ENCODE data around the gene AKNA. TPM values are rescaled to one million over a fixed set of nuclear protein-coding genes. Genes with fewer than 3 reads are reported as not detected.
A peak's percentile ranks its signal among the peaks of the same experiment; 100 is the strongest.

AKNA gene
- total RNA-seq, 1 donor from 2014 or later = 2.6 TPM

DNA sequence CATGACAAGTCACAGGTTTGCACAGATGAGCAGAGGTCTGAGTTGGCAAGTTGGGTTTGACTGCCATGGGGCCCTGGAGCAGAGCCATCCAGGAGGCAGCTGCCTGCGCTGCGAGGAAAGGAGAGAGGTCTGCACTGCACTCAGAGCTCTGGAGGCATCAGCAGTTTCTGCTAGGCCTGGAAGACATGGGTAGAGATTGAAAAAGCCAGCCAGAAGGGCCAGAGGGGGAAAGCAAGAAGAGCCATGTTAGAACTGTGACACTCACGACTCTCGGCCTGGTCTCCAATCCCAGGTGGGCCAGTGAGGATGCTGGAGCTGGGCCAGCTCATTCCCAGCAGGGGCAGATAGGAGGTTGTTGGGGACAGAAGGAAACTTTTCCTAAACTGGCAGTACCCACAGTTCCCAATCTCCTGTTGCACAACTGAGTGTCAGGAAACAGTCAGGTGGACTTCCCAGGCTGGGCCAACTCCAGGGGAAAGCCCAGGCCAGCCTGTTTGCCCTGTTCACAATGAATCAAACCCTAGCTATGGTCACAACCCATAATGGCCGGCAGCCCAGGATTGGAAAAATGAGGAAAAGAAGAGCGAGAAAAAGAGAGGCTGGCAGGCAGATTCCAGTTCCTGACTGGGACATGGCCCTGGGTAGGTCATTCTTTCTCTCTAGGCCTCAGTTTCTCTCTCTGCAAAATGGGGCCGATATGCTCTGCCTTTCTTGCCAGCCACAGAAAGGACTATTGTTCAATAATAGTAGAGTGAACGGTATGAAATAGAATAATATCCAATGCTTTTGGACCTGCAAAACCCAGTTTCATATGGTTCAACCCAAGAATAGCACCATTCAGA lies 72.7 kb downstream of the AKNA start:
- no peak for FAIRE-seq
- H3K27me3 ChIP-seq (ENCODE audit: control insufficient read depth, insufficient read depth, low read length) = no peaks in the 10 kb centered on the region
- DNase-seq (ENCODE audit: low read depth) = peak; percentile 25
- no peak overlapping the region for H3K4me3 ChIP-seq (ENCODE audit: low read depth, low read length)
- TF ChIP-seq, protein P1, sequence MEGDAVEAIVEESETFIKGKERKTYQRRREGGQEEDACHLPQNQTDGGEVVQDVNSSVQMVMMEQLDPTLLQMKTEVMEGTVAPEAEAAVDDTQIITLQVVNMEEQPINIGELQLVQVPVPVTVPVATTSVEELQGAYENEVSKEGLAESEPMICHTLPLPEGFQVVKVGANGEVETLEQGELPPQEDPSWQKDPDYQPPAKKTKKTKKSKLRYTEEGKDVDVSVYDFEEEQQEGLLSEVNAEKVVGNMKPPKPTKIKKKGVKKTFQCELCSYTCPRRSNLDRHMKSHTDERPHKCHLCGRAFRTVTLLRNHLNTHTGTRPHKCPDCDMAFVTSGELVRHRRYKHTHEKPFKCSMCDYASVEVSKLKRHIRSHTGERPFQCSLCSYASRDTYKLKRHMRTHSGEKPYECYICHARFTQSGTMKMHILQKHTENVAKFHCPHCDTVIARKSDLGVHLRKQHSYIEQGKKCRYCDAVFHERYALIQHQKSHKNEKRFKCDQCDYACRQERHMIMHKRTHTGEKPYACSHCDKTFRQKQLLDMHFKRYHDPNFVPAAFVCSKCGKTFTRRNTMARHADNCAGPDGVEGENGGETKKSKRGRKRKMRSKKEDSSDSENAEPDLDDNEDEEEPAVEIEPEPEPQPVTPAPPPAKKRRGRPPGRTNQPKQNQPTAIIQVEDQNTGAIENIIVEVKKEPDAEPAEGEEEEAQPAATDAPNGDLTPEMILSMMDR (IDR thresholded peaks at IDR 0.05; ENCODE audit: insufficient read depth, low read length, severe bottlenecking) = no peak
- H3K36me3 ChIP-seq (ENCODE audit: control insufficient read depth, insufficient read depth, low read length) = peaks cover 5% of the 10 kb centered on the region

GRCh38 chr9:114314256-114314867 lies 73.4 kb downstream of the AKNA start:
- peaks cover 5% of the 10 kb centered on the region for H3K36me3 ChIP-seq (ENCODE audit: control insufficient read depth, insufficient read depth, low read length)
- no peak overlapping the region for H3K4me3 ChIP-seq (ENCODE audit: low read depth, low read length)
- TF ChIP-seq, protein P1 (IDR thresholded peaks at IDR 0.05; ENCODE audit: insufficient read depth, low read length, severe bottlenecking) = no peak
- no peak for FAIRE-seq
- H3K27me3 ChIP-seq (ENCODE audit: control insufficient read depth, insufficient read depth, low read length) = no peaks in the 10 kb centered on the region
- DNase-seq (ENCODE audit: low read depth) = peak; percentile 58

DNA sequence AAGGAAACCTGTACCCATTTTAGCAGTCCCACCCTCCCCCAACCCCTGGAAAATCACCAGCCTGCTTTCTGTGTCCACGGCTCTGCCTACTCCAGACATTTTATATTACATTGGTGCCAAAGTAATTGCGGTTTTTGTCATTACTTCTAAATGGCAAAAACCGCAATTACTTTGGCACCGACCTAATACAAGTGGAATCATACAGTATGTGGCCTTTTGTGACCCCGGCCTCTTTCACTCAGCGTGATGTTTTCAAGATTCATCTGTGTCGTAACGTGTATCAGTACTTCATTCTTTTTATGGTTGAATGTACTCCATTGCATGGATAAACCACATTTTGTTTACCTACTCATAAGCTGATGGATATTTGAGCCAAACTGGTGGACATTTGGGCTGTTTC lies 74.6 kb downstream of the AKNA start:
- TF ChIP-seq, protein P1 (IDR thresholded peaks at IDR 0.05; ENCODE audit: insufficient read depth, low read length, severe bottlenecking) = no peak
- DNase-seq (ENCODE audit: low read depth) = no peak
- peaks cover 10% of the 10 kb centered on the region for H3K36me3 ChIP-seq (ENCODE audit: control insufficient read depth, insufficient read depth, low read length)
- FAIRE-seq = no peak
- no peak overlapping the region for H3K4me3 ChIP-seq (ENCODE audit: low read depth, low read length)
- H3K27me3 ChIP-seq (ENCODE audit: control insufficient read depth, insufficient read depth, low read length) = no peaks in the 10 kb centered on the region

DNA sequence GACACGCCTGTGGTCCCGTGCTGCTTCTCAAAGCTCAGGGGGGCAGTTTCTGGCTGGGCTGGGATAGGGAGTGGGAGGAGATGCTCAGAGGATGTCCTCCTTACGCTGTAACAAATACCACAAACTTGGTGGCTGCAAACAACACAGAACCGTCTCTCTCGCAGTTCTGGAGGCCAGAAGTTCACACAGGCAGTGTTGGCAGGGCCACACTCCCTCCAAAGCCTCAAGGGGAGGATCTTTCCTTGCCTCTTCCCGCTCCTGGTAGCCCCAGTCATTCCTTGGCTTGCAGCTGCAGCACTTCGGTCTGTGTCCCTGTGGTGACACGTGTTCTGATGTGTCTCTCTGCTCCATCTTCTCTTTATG lies 75.3 kb downstream of the AKNA start:
- no peak overlapping the region for H3K4me3 ChIP-seq (ENCODE audit: low read depth, low read length)
- H3K27me3 ChIP-seq (ENCODE audit: control insufficient read depth, insufficient read depth, low read length) = no peaks in the 10 kb centered on the region
- FAIRE-seq = no peak
- DNase-seq (ENCODE audit: low read depth) = no peak
- H3K36me3 ChIP-seq (ENCODE audit: control insufficient read depth, insufficient read depth, low read length) = peaks cover 14% of the 10 kb centered on the region
- TF ChIP-seq, protein P1 (IDR thresholded peaks at IDR 0.05; ENCODE audit: insufficient read depth, low read length, severe bottlenecking) = no peak

DNA sequence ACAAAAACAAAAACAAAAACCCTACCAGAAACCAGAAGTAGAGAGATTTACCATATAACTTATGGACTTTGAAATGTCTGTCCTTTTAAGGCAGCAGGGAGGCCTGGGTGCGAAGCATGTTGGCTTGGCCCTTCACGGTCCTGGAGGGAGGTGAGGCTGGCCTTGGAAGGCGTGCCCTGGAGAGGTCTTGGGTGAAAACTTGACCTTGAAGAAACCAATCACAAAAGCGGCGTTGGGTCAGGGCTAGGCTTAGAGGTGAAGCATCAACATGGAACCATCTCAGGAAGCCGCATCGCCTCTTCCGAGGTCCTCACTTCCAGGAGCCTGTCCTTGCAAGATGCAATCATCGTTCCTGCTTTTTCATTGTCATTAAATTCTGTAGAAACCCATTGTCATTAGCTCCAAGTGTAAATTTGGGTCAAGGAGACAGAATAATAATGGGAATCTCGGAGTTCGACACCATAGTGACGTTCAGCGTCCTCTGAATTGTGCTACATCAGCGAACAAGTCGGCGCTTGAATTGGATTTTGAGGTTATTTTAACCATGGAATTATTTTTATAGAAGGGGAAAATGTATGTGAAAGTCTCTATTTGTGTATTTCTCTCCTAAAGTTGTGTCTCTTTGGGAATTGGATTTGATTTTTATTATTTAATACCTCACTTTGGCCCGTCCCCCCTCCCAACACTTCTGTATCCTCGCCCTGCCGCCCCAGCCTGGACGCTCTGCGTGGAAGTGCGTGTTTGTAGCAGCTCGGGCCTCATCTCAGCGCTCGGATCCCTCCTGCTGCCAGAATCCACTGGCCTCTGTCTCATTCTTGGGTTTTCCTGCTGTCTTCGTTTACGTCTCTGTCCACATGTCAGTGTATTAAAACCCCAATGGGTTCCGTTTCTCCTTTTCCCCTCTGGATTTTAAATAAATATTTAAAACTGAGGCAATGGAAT lies 75.9 kb downstream of the AKNA start:
- no peak for DNase-seq (ENCODE audit: low read depth)
- no peak for FAIRE-seq
- H3K36me3 ChIP-seq (ENCODE audit: control insufficient read depth, insufficient read depth, low read length) = peaks cover 14% of the 10 kb centered on the region
- TF ChIP-seq, protein P1 (IDR thresholded peaks at IDR 0.05; ENCODE audit: insufficient read depth, low read length, severe bottlenecking) = no peak
- H3K27me3 ChIP-seq (ENCODE audit: control insufficient read depth, insufficient read depth, low read length) = no peaks in the 10 kb centered on the region
- H3K4me3 ChIP-seq (ENCODE audit: low read depth, low read length) = no peak overlapping the region
